Stimulated activated CD8-positive, alpha-beta memory T cell treated with anti-CD3 and anti-CD28 coated beads, Interleukin-15, amount 100 ng/mL, for 4 hours (primary cell): ENCODE data around the gene TWIST2.

Experiments used
- DNase-seq, 2 donors: peaks; one replicate each; pipeline ENCODE4 v3.0.0-alpha.2; 2020; ENCODE audit warnings: low read depth in 2 of 2

Gene TWIST2

DNA sequence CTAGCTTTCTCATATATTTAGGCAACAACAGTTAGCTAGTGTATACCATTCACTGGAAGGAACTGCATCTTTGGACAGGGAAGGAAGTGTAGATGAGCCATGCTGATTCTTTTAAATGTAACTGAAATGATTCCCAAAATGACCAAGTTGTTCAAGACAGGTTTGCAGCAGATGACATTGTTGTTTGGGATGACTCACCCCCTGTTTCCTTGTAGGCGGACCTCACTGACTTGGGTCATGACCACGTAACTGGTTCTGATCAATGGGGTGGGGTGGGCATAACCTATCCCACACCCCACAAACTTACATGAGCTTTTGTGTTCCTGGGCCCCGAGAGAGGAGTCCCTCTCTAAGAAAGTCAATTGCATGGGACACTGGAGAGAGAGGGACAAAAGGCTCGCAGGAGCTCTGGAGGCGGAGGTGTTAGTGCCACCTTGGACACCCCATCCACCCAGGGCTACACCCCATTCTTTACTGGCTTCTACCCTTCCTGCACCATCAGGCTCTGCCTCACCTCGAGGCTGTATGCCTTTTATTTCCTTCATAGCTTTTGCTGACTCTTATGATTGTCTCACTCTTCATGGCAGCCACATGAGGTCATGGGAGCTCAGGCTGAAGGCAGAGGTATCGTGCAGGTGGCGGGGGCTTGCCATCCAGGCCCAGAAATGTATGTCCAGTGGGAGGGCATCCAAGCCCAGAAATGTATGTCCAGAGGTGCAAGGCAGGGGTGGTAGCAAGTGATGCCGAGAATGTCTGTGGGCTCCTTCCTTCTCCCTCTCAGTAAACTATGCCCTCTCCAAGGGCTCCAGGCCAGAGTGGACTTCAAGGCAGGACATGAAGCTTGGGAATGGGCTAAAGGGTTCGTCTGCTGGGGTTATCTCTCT lies 108.0 kb downstream of the TWIST2 start:
- no peak for DNase-seq

DNA sequence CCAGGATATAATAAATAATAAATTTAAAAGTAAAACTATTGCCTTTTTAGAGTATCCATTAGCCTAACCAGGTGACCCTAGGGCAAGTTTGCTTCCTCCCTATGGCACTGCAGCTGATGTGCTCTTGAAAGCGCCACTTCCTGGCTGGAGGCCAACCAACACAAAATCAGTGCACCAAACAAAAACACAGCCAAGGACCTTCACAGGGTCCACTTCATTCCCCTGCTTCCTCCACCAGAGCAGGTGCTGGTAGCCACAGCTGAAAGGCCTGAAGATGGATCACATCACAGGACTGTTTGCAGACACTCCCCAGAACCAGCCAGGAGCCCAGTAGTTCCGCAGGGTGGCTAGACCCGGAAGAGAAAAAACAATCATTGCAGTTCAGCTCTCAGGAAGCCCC lies 108.8 kb downstream of the TWIST2 start:
- no peak for DNase-seq
